ENCODE results near the gene SCN9A.
"Not testable (repeated sequence)": the region's sequence is repeated elsewhere in the genome, so short reads cannot be mapped to it uniquely, and the experiment has no call there.

The SCN9A gene

GRCh38 chr2:166373951-166374350, 1.8 kb downstream of the SCN9A start:
- peak; percentile 6 for DNase-seq

GRCh38 chr2:166373539-166373938, 2.2 kb downstream of the SCN9A start:
- no peak for DNase-seq

- no peak for DNase-seq
These were observed 2.6 kb downstream of the SCN9A start for GRCh38 chr2:166373105-166373504.

- no peak for DNase-seq
These were observed 3.7 kb downstream of the SCN9A start for GRCh38 chr2:166372046-166372445.

GRCh38 chr2:166365803-166366420, 9.8 kb downstream of the SCN9A start:
- no peak for DNase-seq

GRCh38 chr2:166365239-166365638, 10.5 kb downstream of the SCN9A start:
- no peak for DNase-seq

GRCh38 chr2:166364476-166365161, 11.1 kb downstream of the SCN9A start:
- no peak for DNase-seq

GRCh38 chr2:166361351-166362153, 14.2 kb downstream of the SCN9A start:
- DNase-seq, result no peak

- no peak for DNase-seq
These were observed 14.8 kb downstream of the SCN9A start for GRCh38 chr2:166360906-166361305.

- DNase-seq, result no peak
These were observed 15.3 kb downstream of the SCN9A start for GRCh38 chr2:166360426-166360825.

GRCh38 chr2:166357950-166358321, 17.8 kb downstream of the SCN9A start:
- not testable (repeated sequence) for DNase-seq

GRCh38 chr2:166357068-166357949, 18.4 kb downstream of the SCN9A start:
- DNase-seq, result no peak

GRCh38 chr2:166351319-166351718, 24.4 kb downstream of the SCN9A start:
- no peak for DNase-seq

GRCh38 chr2:166350525-166350924, 25.2 kb downstream of the SCN9A start:
- no peak for DNase-seq

GRCh38 chr2:166344286-166345113, 31.2 kb downstream of the SCN9A start:
- DNase-seq, result no peak

GRCh38 chr2:166343467-166343866, 32.3 kb downstream of the SCN9A start:
- no peak for DNase-seq

- DNase-seq, result no peak
These were observed 34.3 kb downstream of the SCN9A start for GRCh38 chr2:166341426-166341825.

GRCh38 chr2:166338831-166339339, 36.9 kb downstream of the SCN9A start:
- DNase-seq, result no peak

- no peak for DNase-seq
These were observed 37.8 kb downstream of the SCN9A start for GRCh38 chr2:166337932-166338331.

- DNase-seq, result no peak
These were observed 40.5 kb downstream of the SCN9A start for GRCh38 chr2:166335284-166335683.

GRCh38 chr2:166334805-166335204, 40.9 kb downstream of the SCN9A start:
- DNase-seq, result no peak

- DNase-seq, result no peak
These were observed 41.9 kb downstream of the SCN9A start for GRCh38 chr2:166333801-166334200.

Data from CD4-positive, alpha-beta T cell treated with Interleukin-4 for 4 hours (primary cell).